Body of pancreas (tissue), 4 donors: Measurements from ENCODE around the gene NOS1. TPM values are rescaled to one million over a fixed set of nuclear protein-coding genes. Genes with fewer than 3 reads are reported as not detected.

Experiments used
- ATAC-seq: fragments of 150-250 bp; one replicate; pipeline ENCODE4 v1.9.1; 2016
- DNase-seq, 4 donors: peaks; one replicate each; pipeline ENCODE4 v3.0.0-alpha.2; 2019
- H3K27ac ChIP-seq, 4 donors: fragments of 200-600 bp; sonication (generic); 1 replicate in 3 of 4; 2 replicates in 1 of 4; pipeline versions ENCODE4 v1.5.1 to v1.6.1; 2016 to 2019; ENCODE audit warnings: mild to moderate bottlenecking in 1 of 4, mixed read lengths in 1 of 4, moderate library complexity in 1 of 4
- H3K27me3 ChIP-seq, 2 donors: fragments of 200-600 bp; sonication (generic); one replicate each; pipeline ENCODE4 v1.6.0; 2016; ENCODE audit warnings: mild to moderate bottlenecking in 1 of 2
- H3K36me3 ChIP-seq, 2 donors: fragments of 200-600 bp; sonication (generic); replicated peaks in 1 of 2; 2 replicates each; pipeline ENCODE4 v1.5.1; 2016; ENCODE audit warnings: low read depth in 2 of 2; ENCODE audit not compliant: insufficient read depth in 1 of 2
- H3K4me1 ChIP-seq: fragments of 200-600 bp; sonication (generic); one replicate; pipeline ENCODE4 v1.6.0; 2016
- H3K4me3 ChIP-seq, 2 donors: fragments of 200-600 bp; sonication (generic); 1 replicate in 1 of 2; 2 replicates in 1 of 2; pipeline ENCODE4 v1.5.1; 2016 to 2019
- H3K9me3 ChIP-seq, 3 donors: fragments of 200-600 bp; sonication (generic); 1 replicate in 2 of 3; 2 replicates in 1 of 3; pipeline ENCODE4 v1.5.1; 2016
- CTCF ChIP-seq, 7 experiments: fragments of 450-650 bp in 4 of 7; fragments of 200-600 bp in 3 of 7; sonication (generic) in 3 of 7; IDR thresholded peaks; one replicate each; pipeline ENCODE4 v1.5.1; 2016 to 2019; ENCODE audit warnings: antibody characterized with exemption in 7 of 7
- POLR2A ChIP-seq, 3 donors: fragments of 450-650 bp; IDR thresholded peaks; one replicate each; pipeline ENCODE4 v1.6.1; 2016; ENCODE audit warnings: antibody characterized with exemption in 3 of 3, mild to moderate bottlenecking in 2 of 3
- WGBS, 2 donors: methylation state at CpG; one replicate each; pipeline ENCODE4 v1.1.5; 2017; 5-methylcytosine and 5-hydroxymethylcytosine counted together
- intact Hi-C: fragments of 100-400 bp; cut with DNase I; formaldehyde crosslinking; loops from one replicate; pipeline ENCODE4 v1.15.1; 2023
- total RNA-seq, 2 donors: library from RNA; depleted of rRNA; stranded (reverse); fragments of >200 nt; gene quantifications; one replicate each; pipeline ENCODE4 v1.1.0, GENCODE V29; 2016

Gene NOS1
- total RNA-seq, 2 donors from 2014 or later, result 0.78 to 12.9 TPM

DNA sequence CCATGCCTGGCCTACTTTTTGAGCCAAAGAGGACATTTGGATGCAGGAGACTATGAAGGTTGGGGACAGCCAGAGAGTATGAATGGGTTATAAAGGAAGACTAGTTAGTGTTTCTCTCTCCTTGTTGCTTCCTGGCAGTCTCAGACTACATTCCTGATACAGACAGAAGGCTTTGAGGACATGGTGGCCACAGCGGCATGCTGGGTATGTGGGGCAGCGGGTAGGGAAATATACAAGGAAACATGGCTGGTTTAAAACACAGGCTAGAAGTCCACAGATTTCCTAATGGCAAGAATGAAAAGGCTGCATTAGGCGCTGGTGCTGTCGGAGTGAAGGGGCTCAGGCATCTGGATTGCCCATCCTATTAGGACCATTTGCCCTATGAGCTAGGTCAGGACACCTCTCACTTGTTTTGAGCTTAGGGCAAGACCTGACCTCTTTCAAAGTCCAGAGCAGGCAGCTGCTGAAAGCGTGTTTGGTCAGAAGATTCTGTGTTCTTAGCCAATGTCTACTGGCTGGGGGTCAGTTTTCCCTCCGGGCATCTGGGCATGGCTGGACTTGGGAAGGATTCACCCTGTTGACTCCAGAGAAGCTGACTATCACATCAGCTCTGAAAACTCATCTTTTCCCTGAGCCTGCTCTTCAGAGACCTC, 151.0 kb downstream of the NOS1 start:
- no peaks in the 10 kb centered on the region for H3K36me3 ChIP-seq
- H3K4me3 ChIP-seq, result no peak overlapping the region
- no peak overlapping the region for H3K27ac ChIP-seq
- H3K4me1 ChIP-seq, result no peaks in the 10 kb centered on the region
- H3K9me3 ChIP-seq, result no peaks in the 10 kb centered on the region
- TF ChIP-seq POLR2A (IDR thresholded peaks at IDR 0.05) (no peak), CTCF (IDR thresholded peaks at IDR 0.05) (no peak)
- 91 to 94% methylated on average over 6 of the region's 6 CpGs for WGBS, 2 donors
- intact Hi-C loops, result no loop called here
- ATAC-seq (no peak), DNase-seq (no peak)
- no peaks in the 10 kb centered on the region for H3K27me3 ChIP-seq

DNA sequence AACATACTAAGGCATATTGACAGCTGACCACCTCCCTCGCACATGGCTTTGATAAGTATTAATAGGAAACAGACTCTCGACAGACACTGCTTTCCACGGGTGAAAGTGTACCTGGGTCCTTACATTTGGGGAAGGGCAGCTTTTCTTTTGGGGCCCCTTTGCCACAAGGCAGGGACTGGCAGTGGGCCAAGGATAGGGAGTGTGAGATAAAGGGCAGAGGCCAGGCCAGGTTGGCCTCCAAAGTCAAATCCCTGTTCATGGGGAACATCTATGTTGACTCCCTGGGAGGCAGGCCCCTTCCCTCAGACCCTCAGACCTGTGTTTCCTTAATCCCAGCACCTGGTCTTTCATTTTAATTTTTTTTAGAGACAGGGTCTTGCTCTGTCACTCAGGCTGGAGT, 151.8 kb downstream of the NOS1 start:
- H3K36me3 ChIP-seq, result no peaks in the 10 kb centered on the region
- TF ChIP-seq CTCF (IDR thresholded peaks at IDR 0.05) (no peak), POLR2A (IDR thresholded peaks at IDR 0.05) (no peak)
- DNase-seq (no peak), ATAC-seq (no peak)
- 74 to 78% methylated on average over 3 of the region's 3 CpGs for WGBS, 2 donors
- H3K9me3 ChIP-seq, result no peaks in the 10 kb centered on the region
- H3K27me3 ChIP-seq, result no peaks in the 10 kb centered on the region
- H3K27ac ChIP-seq, result no peak overlapping the region
- intact Hi-C loops, result no loop called here
- H3K4me3 ChIP-seq, result no peak overlapping the region
- no peaks in the 10 kb centered on the region for H3K4me1 ChIP-seq

- Histone ChIP-seq H3K36me3 (no peaks in the 10 kb centered on the region), H3K4me1 (no peaks in the 10 kb centered on the region), H3K4me3 (no peak overlapping the region), H3K27ac (no peak overlapping the region), H3K9me3 (no peaks in the 10 kb centered on the region), H3K27me3 (no peaks in the 10 kb centered on the region)
- intact Hi-C loops, result no loop called here
- ATAC-seq (no peak), DNase-seq (no peak)
- 83 to 93% methylated on average over 9 to 13 of the region's 13 CpGs for WGBS, 2 donors
- TF ChIP-seq CTCF (IDR thresholded peaks at IDR 0.05) (no peak), POLR2A (IDR thresholded peaks at IDR 0.05) (no peak)
Measured at GRCh38 chr12:117208811-117209455, 152.5 kb downstream of the NOS1 start.

DNA sequence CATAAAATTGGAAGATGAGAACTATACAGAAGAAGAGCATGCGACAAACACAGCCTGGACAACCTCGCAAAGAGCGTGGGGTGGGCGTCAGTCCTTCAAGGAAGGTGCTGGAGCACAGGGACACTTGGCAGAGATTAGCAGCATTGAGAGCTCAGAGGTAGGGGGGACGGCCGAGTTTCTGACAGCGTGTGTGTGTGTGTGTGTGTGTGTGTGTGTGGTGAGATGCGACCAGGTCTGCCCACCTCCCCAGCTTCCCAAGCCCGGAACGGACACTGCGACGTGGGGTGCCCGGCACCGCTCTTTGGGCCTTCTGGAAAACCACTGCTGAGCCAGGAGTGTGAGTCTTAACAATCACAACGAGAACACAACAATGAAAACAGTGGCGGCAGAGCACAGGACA, 153.2 kb downstream of the NOS1 start:
- ATAC-seq, result no peak
- 80 to 82% methylated on average over 16 of the region's 16 CpGs for whole genome bisulfite sequencing, 2 donors
- H3K4me1 ChIP-seq, result no peaks in the 10 kb centered on the region
- DNase-seq, result no peak
- H3K9me3 ChIP-seq, result no peaks in the 10 kb centered on the region
- no peak overlapping the region for H3K4me3 ChIP-seq
- H3K27ac ChIP-seq, result no peak overlapping the region
- no peaks in the 10 kb centered on the region for H3K36me3 ChIP-seq
- TF ChIP-seq POLR2A (IDR thresholded peaks at IDR 0.05) (no peak), CTCF (IDR thresholded peaks at IDR 0.05) (no peak)
- no peaks in the 10 kb centered on the region for H3K27me3 ChIP-seq
- intact Hi-C loops, result no loop called here

DNA sequence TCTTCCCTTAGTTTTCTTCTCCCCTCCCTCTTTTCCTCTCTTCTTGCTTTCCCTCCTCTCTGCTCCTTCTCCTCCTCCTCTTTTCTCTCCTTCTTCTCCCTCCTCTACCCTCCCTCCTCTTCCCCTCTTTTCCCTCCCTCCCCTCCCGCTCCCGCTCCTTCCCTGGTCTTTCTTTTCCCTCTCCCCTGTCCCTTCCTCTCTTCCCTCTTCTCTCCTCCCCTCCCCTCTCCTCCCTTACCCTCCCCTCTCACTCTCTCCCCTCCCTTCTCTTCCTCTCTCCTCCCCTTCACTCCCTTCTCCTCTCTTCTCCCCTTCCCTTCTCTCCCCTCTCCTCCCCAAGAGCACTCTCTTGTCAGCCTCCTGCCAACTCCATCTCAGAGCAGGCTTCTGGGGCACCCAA, 153.8 kb downstream of the NOS1 start:
- H3K27ac ChIP-seq, result no peak overlapping the region
- ATAC-seq (no peak), DNase-seq (no peak)
- no peak overlapping the region for H3K4me3 ChIP-seq
- TF ChIP-seq POLR2A (IDR thresholded peaks at IDR 0.05) (no peak), CTCF (IDR thresholded peaks at IDR 0.05) (no peak)
- no peaks in the 10 kb centered on the region for H3K9me3 ChIP-seq
- WGBS, 2 donors, result 60 to 98% methylated on average over 2 of the region's 2 CpGs
- H3K27me3 ChIP-seq, result no peaks in the 10 kb centered on the region
- H3K4me1 ChIP-seq, result no peaks in the 10 kb centered on the region
- intact Hi-C loops, result no loop called here
- no peaks in the 10 kb centered on the region for H3K36me3 ChIP-seq
